CD14-positive monocyte (primary cell): ENCODE results near the gene GPR4. TPM values are rescaled to one million over a fixed set of nuclear protein-coding genes. Genes with fewer than 3 reads are reported as not detected.

Source experiments
- DNase-seq, 3 donors: peaks; one replicate each; pipeline ENCODE4 v3.0.0-alpha.2; 2011 to 2022
- H2AFZ ChIP-seq: 2 replicates; pipeline ENCODE4 v1.6.0; 2012; ENCODE audit warnings: mild to moderate bottlenecking, low read depth, low read length, inconsistent platforms; ENCODE audit not compliant: insufficient read depth, poor library complexity, severe bottlenecking
- H3K27ac ChIP-seq, 2 donors: 1 replicate in 1 of 2; 2 replicates in 1 of 2; pipeline ENCODE4 v1.5.1; 2012 to 2013; ENCODE audit warnings: low read length in 2 of 2, control low read depth in 1 of 2, inconsistent platforms in 1 of 2, low read depth in 1 of 2, mild to moderate bottlenecking in 1 of 2
- H3K27me3 ChIP-seq, 2 donors: one replicate each; pipeline versions ENCODE4 v1.6.0 to v1.6.1; 2011 to 2013; ENCODE audit warnings: low read length in 2 of 2; ENCODE audit not compliant: control insufficient read depth in 2 of 2, insufficient read depth in 2 of 2
- H3K36me3 ChIP-seq, 2 donors: replicated peaks in 1 of 2; 1 replicate in 1 of 2; 2 replicates in 1 of 2; pipeline versions ENCODE4 v1.5.1 to v1.6.1; 2012 to 2013; ENCODE audit warnings: low read length in 2 of 2, control low read depth in 1 of 2, inconsistent platforms in 1 of 2, mild to moderate bottlenecking in 1 of 2; ENCODE audit not compliant: insufficient read depth in 2 of 2, control insufficient read depth in 1 of 2
- H3K4me1 ChIP-seq, 2 donors: 1 replicate in 1 of 2; 2 replicates in 1 of 2; pipeline versions ENCODE4 v1.5.1 to v1.6.1; 2012 to 2013; ENCODE audit warnings: low read length in 2 of 2, control low read depth in 1 of 2, inconsistent platforms in 1 of 2, mild to moderate bottlenecking in 1 of 2, moderate library complexity in 1 of 2; ENCODE audit not compliant: insufficient read depth in 2 of 2, control insufficient read depth in 1 of 2
- H3K4me2 ChIP-seq: replicated peaks from 2 replicates; pipeline ENCODE3; 2012; ENCODE audit warnings: low read length, moderate library complexity, mild to moderate bottlenecking; ENCODE audit not compliant: poor library complexity, severe bottlenecking; ENCODE audit errors: extremely low read depth
- H3K4me3 ChIP-seq, 3 experiments: fragments of 200-600 bp in 1 of 3; sonication (generic) in 1 of 3; replicated peaks in 1 of 3; 1 replicate in 2 of 3; 2 replicates in 1 of 3; pipeline ENCODE4 v1.5.1; 2011 to 2013; ENCODE audit warnings: low read length in 3 of 3, mild to moderate bottlenecking in 3 of 3, control low read depth in 2 of 3, low read depth in 2 of 3, inconsistent platforms in 1 of 3, moderate library complexity in 1 of 3
- H3K79me2 ChIP-seq: 2 replicates; pipeline ENCODE4 v1.6.0; 2012; ENCODE audit warnings: mild to moderate bottlenecking, control low read depth, inconsistent platforms, low read length, moderate library complexity; ENCODE audit not compliant: insufficient read depth
- H3K9ac ChIP-seq: 2 replicates; pipeline ENCODE4 v1.6.0; 2017; ENCODE audit warnings: low read length, mild to moderate bottlenecking; ENCODE audit not compliant: insufficient read depth, poor library complexity, severe bottlenecking
- H3K9me3 ChIP-seq, 2 donors: replicated peaks in 1 of 2; 1 replicate in 1 of 2; 2 replicates in 1 of 2; pipeline versions ENCODE4 v1.5.1 to v1.6.1; 2012 to 2013; ENCODE audit warnings: low read length in 2 of 2, control low read depth in 1 of 2; ENCODE audit not compliant: control insufficient read depth in 1 of 2, insufficient read depth in 1 of 2
- H4K20me1 ChIP-seq: 2 replicates; pipeline ENCODE4 v1.6.0; 2012; ENCODE audit warnings: mild to moderate bottlenecking, low read length, control low read depth, moderate library complexity; ENCODE audit not compliant: insufficient read depth
- H3K27ac Mint-ChIP-seq, 7 donors: one replicate each; pipeline ENCODE4 v1.8.0; 2020; ENCODE audit warnings: mild to moderate bottlenecking in 7 of 7, mixed read lengths in 7 of 7, moderate library complexity in 6 of 7, inconsistent platforms in 2 of 7
- H3K27me3 Mint-ChIP-seq, 3 donors: one replicate each; pipeline ENCODE4 v1.8.0; 2021 to 2022; ENCODE audit warnings: low read depth in 3 of 3, mild to moderate bottlenecking in 3 of 3, mixed read lengths in 3 of 3, moderate library complexity in 3 of 3, inconsistent platforms in 1 of 3
- H3K36me3 Mint-ChIP-seq, 2 donors: one replicate each; pipeline ENCODE4 v1.8.0; 2020; ENCODE audit warnings: mixed read lengths in 2 of 2, inconsistent platforms in 1 of 2, mild to moderate bottlenecking in 1 of 2
- H3K4me1 Mint-ChIP-seq: one replicate; pipeline ENCODE4 v1.8.0; 2020; ENCODE audit warnings: mild to moderate bottlenecking, mixed read lengths
- H3K4me3 Mint-ChIP-seq, 2 donors: one replicate each; pipeline ENCODE4 v1.8.0; 2020; ENCODE audit warnings: mild to moderate bottlenecking in 2 of 2, mixed read lengths in 2 of 2, moderate library complexity in 1 of 2
- H3K9me3 Mint-ChIP-seq, 7 donors: one replicate each; pipeline ENCODE4 v1.8.0; 2020 to 2022; ENCODE audit warnings: mixed read lengths in 7 of 7, mild to moderate bottlenecking in 6 of 7, moderate library complexity in 6 of 7, inconsistent platforms in 2 of 7
- whole genome bisulfite sequencing: methylation state at CpG from one replicate; pipeline ENCODE4 v1.1.5; 2013; ENCODE audit warnings: missing lambda C conversion rate; ENCODE audit not compliant: insufficient coverage; 5-methylcytosine and 5-hydroxymethylcytosine counted together
- intact Hi-C, 2 donors: fragments of 100-400 bp; cut with micrococcal nuclease; formaldehyde crosslinking; loops; one replicate each; pipeline versions ENCODE4 v1.15.0 to v1.15.1; 2023
- polyA plus RNA-seq, 3 donors: library from polyadenylated mRNA; depleted of rRNA in 1 of 3; unstranded in 2 of 3; stranded (reverse) in 1 of 3; fragments of 300-500 nt in 2 of 3; fragments of >200 nt in 1 of 3; fragmentation: Illumina TruSeq in 2 of 3; gene quantifications; 1 replicate in 2 of 3; 2 replicates in 1 of 3; pipeline ENCODE4 v1.2.3, GENCODE V29; 2012 to 2021
- TF ChIP-seq, protein P1 (sequence below): fragments of 200-600 bp; IDR thresholded peaks from one replicate; pipeline ENCODE4 v1.8.0; 2022; ENCODE audit warnings: antibody characterized with exemption, mild to moderate bottlenecking

GPR4 gene
- polyA plus RNA-seq, 3 donors, result not detected

- no peaks in the 10 kb centered on the region for H3K27me3 ChIP-seq
- DNase-seq, result no peak
- H3K79me2 ChIP-seq, result no peaks in the 10 kb centered on the region
- Mint-ChIP-seq H3K4me3 (no peak overlapping the region), H3K27me3 (no peaks in the 10 kb centered on the region), H3K27ac (no peak overlapping the region), H3K9me3 (peaks cover 0 to 3% (median 0%) of the 10 kb centered on the region in 7 donors), H3K36me3 (peaks cover 2 to 3% of the 10 kb centered on the region in 2 donors), H3K4me1 (no peaks in the 10 kb centered on the region)
- no peak overlapping the region for H3K4me2 ChIP-seq
- H4K20me1 ChIP-seq, result peaks cover 17% of the 10 kb centered on the region
- intact Hi-C loops, result no loop called here
- TF ChIP-seq, protein P1, sequence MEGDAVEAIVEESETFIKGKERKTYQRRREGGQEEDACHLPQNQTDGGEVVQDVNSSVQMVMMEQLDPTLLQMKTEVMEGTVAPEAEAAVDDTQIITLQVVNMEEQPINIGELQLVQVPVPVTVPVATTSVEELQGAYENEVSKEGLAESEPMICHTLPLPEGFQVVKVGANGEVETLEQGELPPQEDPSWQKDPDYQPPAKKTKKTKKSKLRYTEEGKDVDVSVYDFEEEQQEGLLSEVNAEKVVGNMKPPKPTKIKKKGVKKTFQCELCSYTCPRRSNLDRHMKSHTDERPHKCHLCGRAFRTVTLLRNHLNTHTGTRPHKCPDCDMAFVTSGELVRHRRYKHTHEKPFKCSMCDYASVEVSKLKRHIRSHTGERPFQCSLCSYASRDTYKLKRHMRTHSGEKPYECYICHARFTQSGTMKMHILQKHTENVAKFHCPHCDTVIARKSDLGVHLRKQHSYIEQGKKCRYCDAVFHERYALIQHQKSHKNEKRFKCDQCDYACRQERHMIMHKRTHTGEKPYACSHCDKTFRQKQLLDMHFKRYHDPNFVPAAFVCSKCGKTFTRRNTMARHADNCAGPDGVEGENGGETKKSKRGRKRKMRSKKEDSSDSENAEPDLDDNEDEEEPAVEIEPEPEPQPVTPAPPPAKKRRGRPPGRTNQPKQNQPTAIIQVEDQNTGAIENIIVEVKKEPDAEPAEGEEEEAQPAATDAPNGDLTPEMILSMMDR, result no peak
- H3K9me3 ChIP-seq, result no peaks in the 10 kb centered on the region
- H3K4me1 ChIP-seq, result no peaks in the 10 kb centered on the region
- WGBS, result no CpG with 5 or more reads among the region's 2 CpGs
- no peak overlapping the region for H3K9ac ChIP-seq
- no peak overlapping the region for H2AFZ ChIP-seq
- no peaks in the 10 kb centered on the region for H3K36me3 ChIP-seq
- no peak overlapping the region for H3K4me3 ChIP-seq
- H3K27ac ChIP-seq, result no peak overlapping the region
These were observed 34.4 kb downstream of the GPR4 start for GRCh38 chr19:45567609-45568008.

DNA sequence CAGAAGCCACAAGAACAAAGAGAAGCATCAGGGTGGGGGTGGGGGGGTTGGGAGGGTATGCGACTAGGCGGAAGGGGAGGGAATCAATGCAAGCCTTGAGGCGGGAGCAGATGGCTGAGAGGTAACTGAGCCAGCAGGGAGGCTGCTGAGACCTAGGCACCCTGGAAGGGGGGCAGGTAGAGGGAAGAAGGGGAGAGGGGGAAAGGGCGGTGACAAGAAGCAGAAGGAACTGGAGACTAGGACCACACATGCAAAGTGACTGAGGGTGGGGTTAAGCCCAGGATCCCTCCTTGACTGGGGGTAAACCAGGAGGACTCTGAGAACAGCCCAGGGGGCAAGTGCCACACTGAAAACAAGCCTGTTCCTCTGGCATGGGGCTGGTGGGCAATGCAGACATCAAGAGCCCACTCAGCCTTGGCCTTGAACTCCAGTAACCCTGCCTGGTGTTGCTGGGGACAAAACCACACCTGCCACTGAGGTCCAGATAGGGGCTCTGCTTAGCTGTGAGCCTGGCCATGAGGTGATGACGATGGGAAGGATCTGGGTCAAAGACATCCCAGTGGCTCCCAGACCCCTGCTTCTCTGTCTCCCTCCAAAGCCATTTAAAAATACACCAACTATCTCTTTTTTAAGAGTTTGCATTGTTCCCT is 37.8 kb downstream of the GPR4 start:
- Mint-ChIP-seq H3K27ac (peak overlapping the region in 1 of 7 donors; percentile 5), H3K36me3 (peaks cover 8 to 17% of the 10 kb centered on the region in 2 donors), H3K4me3 (no peak overlapping the region), H3K4me1 (no peaks in the 10 kb centered on the region), H3K9me3 (no peaks in the 10 kb centered on the region), H3K27me3 (no peaks in the 10 kb centered on the region)
- Histone ChIP-seq H3K27ac (no peak overlapping the region), H3K79me2 (no peaks in the 10 kb centered on the region), H2AFZ (no peak overlapping the region), H3K9ac (no peak overlapping the region), H4K20me1 (peaks cover 7% of the 10 kb centered on the region), H3K9me3 (no peaks in the 10 kb centered on the region), H3K27me3 (no peaks in the 10 kb centered on the region), H3K4me2 (no peak overlapping the region), H3K4me3 (no peak overlapping the region), H3K36me3 (peaks cover 0 to 4% of the 10 kb centered on the region in 2 donors), H3K4me1 (no peaks in the 10 kb centered on the region)
- intact Hi-C loops, result no loop called here
- no peak for DNase-seq
- TF ChIP-seq, protein P1, result no peak
- 53% methylated on average over 3 of the region's 5 CpGs for WGBS
